GM06990 (cell line): ENCODE data around the gene KRTAP9-3.

Experiments used
- DNase-seq: peaks from one replicate; pipeline ENCODE4 v3.0.0-alpha.2; 2011; ENCODE audit not compliant: insufficient read length; ENCODE audit errors: extremely low read depth
- H3K27me3 ChIP-seq: replicated peaks from 2 replicates; pipeline ENCODE4 v1.6.0; 2011; ENCODE audit warnings: low read length; ENCODE audit not compliant: control insufficient read depth, insufficient read depth
- H3K36me3 ChIP-seq: 2 replicates; pipeline ENCODE4 v1.5.1; 2011; ENCODE audit warnings: low read length; ENCODE audit not compliant: control insufficient read depth, insufficient read depth
- H3K4me3 ChIP-seq: replicated peaks from 2 replicates; pipeline ENCODE4 v1.5.1; 2011; ENCODE audit warnings: low read depth, mild to moderate bottlenecking, control low read depth, low read length
- CTCF ChIP-seq: IDR thresholded peaks from 2 replicates; pipeline ENCODE4 v1.5.1; 2011; ENCODE audit warnings: low read length, control low read depth, mild to moderate bottlenecking, inconsistent platforms; ENCODE audit not compliant: insufficient read depth, poor library complexity, severe bottlenecking

The KRTAP9-3 gene

DNA sequence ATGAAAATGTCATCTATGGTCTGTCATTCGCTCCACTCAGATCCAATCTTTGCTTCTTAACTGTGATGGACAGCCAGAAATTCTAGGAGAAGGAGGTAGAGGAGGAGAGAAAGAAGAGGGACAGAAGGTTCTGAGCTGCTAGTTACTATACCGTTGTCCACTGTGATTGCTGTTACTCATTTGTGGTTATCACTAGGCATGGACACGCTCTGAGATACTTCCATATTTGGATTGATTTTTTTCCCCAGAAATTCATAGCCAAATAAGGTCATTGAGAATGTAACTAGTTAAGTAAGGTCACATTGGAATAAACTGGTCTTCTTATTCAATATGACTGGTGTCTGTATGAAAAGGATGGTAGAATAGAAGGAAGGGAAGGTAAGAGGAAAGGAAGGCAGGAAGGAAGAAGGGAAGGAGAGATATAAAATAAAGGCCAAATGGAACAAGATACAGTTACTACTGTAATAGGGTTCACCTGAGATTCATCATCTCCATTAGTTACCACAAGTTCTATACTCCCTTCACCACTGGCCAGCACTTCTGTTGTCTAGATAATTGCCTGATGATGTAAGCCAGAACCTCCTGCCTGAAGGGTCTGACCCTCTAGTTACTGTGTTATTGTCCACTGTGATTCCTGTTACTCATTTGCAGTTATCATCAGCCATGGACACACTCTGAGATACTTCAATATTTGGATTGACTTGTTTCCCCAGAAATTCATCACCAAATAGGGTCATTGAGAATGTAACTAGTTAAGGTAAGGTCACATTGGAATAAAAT lies 46.1 kb downstream of the KRTAP9-3 start:
- Histone ChIP-seq H3K4me3 (no peak overlapping the region), H3K27me3 (no peaks in the 10 kb centered on the region; the same call in 1 of the 2 replicates), H3K36me3 (no peaks in the 10 kb centered on the region)
- TF ChIP-seq CTCF = no peak
- DNase-seq = no peak
